Measurements from ENCODE around the gene NGB.

NGB gene

GRCh38 chr14:77230914-77231313, 40.1 kb downstream of the NGB start:
- DNase-seq (ENCODE audit: low spot score), result no peak

GRCh38 chr14:77228056-77228455, 43.0 kb downstream of the NGB start:
- no peak for DNase-seq (ENCODE audit: low spot score)

GRCh38 chr14:77225892-77226557, 45.0 kb downstream of the NGB start:
- DNase-seq (ENCODE audit: low spot score), result no peak

- DNase-seq (ENCODE audit: low spot score), result no peak
Measured at GRCh38 chr14:77225254-77225653, 45.8 kb downstream of the NGB start.

- DNase-seq (ENCODE audit: low spot score), result no peak
Measured at GRCh38 chr14:77224212-77224611, 46.8 kb downstream of the NGB start.

- DNase-seq (ENCODE audit: low spot score), result no peak
Measured at GRCh38 chr14:77222546-77223225, 48.3 kb downstream of the NGB start.

GRCh38 chr14:77221241-77221871, 49.6 kb downstream of the NGB start:
- no peak for DNase-seq (ENCODE audit: low spot score)

- DNase-seq (ENCODE audit: low spot score), result no peak
Measured at GRCh38 chr14:77220246-77221017, 50.6 kb downstream of the NGB start.

- no peak for DNase-seq (ENCODE audit: low spot score)
Measured at GRCh38 chr14:77219591-77219990, 51.4 kb downstream of the NGB start.

- DNase-seq (ENCODE audit: low spot score), result no peak
Measured at GRCh38 chr14:77217551-77217950, 53.5 kb downstream of the NGB start.

Measured in CD4-positive, alpha-beta T cell treated with Interleukin-6 at 100 ng/mL for 8 hours (primary cell).